ENCODE results near the gene MLLT3. TPM values are rescaled to one million over a fixed set of nuclear protein-coding genes. Genes with fewer than 3 reads are reported as not detected.

The MLLT3 gene
- total and polyA plus RNA-seq, 7 experiments from 2014 or later: 40.9 to 85.3 (median 64.8) TPM

DNA sequence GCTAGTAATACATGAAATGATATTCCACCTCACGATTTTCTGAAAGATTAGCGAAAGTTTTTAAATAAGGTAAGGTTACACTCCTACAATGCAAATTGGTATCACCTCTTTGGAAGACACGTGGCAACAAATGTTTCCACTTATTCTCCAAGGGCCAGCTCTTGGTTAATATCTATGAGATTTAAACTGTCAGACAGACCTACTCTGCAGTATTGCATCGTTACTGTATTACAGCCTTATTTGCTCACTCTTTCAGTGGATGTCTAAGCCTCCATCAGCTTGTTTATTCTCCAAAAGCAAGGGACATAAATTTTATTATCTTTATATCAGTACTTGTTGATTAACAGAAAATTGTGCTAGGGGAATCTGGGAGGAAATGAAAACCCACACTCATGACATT lies 135.7 kb downstream of the MLLT3 start:
- no peak for ATAC-seq
- intact Hi-C loops (cut with micrococcal nuclease): loop anchor here in 1 of 2 donors (5.0 kb wide), 1 partner anchor 34 kb away; no protein-coding TSS in a partner anchor
- DNase-seq: no peak
- Mint-ChIP-seq H3K4me3 (no peak overlapping the region), H3K9me3 (peaks cover 0 to 6% (median 0%) of the 10 kb centered on the region in 11 donors), H3K27me3 (no peaks in the 10 kb centered on the region), H3K27ac (no peak overlapping the region), H3K36me3 (peaks cover 0 to 8% (median 2%) of the 10 kb centered on the region in 5 donors), H3K4me1 (peaks cover 23 to 80% (median 68%) of the 10 kb centered on the region in 7 donors)
- no peak overlapping the region for H3K27ac ChIP-seq (ENCODE audit: low read depth, low read length)
- no peak overlapping the region for H3K4me3 ChIP-seq (ENCODE audit: low read length)
- H3K4me1 ChIP-seq (ENCODE audit: control insufficient read depth in 2 of 2, insufficient read depth in 2 of 2, low read length in 2 of 2): peaks cover 0 to 20% of the 10 kb centered on the region in 2 donors
- H3K27me3 ChIP-seq (ENCODE audit: control insufficient read depth in 2 of 2, insufficient read depth in 2 of 2, low read length in 2 of 2): no peaks in the 10 kb centered on the region
- POLR2A ChIA-PET: interaction anchor here (1.0 kb wide), 1 partner anchor 14 kb away, joined by 3 read pairs; no protein-coding TSS in a partner anchor
- no peaks in the 10 kb centered on the region for H3K9me3 ChIP-seq (ENCODE audit: control insufficient read depth in 2 of 3, low read length in 3 of 3)
- CTCF ChIA-PET: interaction anchor here (1.1 kb wide), 1 partner anchor 9 kb away, joined by 3 read pairs; no protein-coding TSS in a partner anchor
- no peaks in the 10 kb centered on the region for H3K36me3 ChIP-seq (ENCODE audit: control insufficient read depth in 2 of 3, insufficient read depth in 3 of 3, low read length in 3 of 3)

DNA sequence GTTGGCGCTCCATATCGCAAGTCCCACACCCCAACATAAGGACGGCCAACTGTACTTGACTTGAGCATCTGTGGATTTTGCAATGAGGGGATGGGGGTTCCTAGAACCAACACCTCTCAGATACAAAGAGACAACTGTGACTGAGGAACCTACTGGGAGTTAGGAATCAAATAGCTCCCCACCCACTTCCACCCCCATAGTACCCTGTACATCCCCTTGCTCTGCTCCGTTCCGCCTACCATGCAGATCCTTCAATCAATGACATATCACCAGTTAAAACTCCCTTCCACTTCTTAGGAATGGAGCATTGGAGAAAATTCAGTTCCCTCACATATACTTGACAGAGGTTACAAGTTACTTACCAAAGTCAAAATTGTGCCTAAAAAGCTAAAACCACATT lies 140.9 kb downstream of the MLLT3 start:
- intact Hi-C loops (cut with micrococcal nuclease): loop anchor here in 1 of 2 donors (2.0 kb wide), 1 partner anchor 15 kb away; no protein-coding TSS in a partner anchor
- no peak for ATAC-seq
- ChIA-PET POLR2A (no interaction called here), CTCF (no interaction called here)
- Mint-ChIP-seq H3K36me3 (peaks cover 0 to 10% (median 4%) of the 10 kb centered on the region in 5 donors), H3K4me1 (peaks cover 20 to 79% (median 67%) of the 10 kb centered on the region in 7 donors), H3K9me3 (peaks cover 0 to 6% (median 0%) of the 10 kb centered on the region in 11 donors), H3K4me3 (no peak overlapping the region), H3K27me3 (no peaks in the 10 kb centered on the region), H3K27ac (peak overlapping the region in 1 of 9 donors; percentile 2)
- Histone ChIP-seq H3K27ac (ENCODE audit: low read depth, low read length) (no peak overlapping the region), H3K4me3 (ENCODE audit: low read length) (no peak overlapping the region), H3K27me3 (ENCODE audit: control insufficient read depth in 2 of 2, insufficient read depth in 2 of 2, low read length in 2 of 2) (no peaks in the 10 kb centered on the region), H3K9me3 (ENCODE audit: control insufficient read depth in 2 of 3, low read length in 3 of 3) (no peaks in the 10 kb centered on the region), H3K4me1 (ENCODE audit: control insufficient read depth in 2 of 2, insufficient read depth in 2 of 2, low read length in 2 of 2) (peaks cover 0 to 9% of the 10 kb centered on the region in 2 donors), H3K36me3 (ENCODE audit: control insufficient read depth in 2 of 3, insufficient read depth in 3 of 3, low read length in 3 of 3) (no peaks in the 10 kb centered on the region)
- DNase-seq: no peak

DNA sequence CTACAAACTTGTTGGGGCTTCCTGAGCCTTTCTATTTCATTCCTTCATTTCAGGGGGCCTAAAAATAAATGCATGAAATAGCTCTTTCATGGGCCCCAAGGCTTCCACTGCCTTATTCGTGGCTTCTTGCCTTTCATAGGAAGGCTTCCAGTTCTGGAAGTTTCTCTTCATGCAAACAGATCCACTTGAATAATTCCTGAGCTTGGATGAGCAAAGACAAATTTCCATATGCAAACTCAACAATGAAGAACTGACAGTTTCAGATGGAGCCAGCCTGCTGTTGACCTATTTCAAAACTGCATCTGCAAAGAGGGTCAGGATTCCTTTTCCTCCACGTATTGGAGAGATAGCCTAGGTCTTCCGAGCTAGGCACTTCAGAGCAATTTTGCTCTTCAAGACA lies 142.1 kb downstream of the MLLT3 start:
- Histone ChIP-seq H3K4me1 (ENCODE audit: control insufficient read depth in 2 of 2, insufficient read depth in 2 of 2, low read length in 2 of 2) (peaks cover 0 to 9% of the 10 kb centered on the region in 2 donors), H3K36me3 (ENCODE audit: control insufficient read depth in 2 of 3, insufficient read depth in 3 of 3, low read length in 3 of 3) (no peaks in the 10 kb centered on the region), H3K27ac (ENCODE audit: low read depth, low read length) (no peak overlapping the region), H3K27me3 (ENCODE audit: control insufficient read depth in 2 of 2, insufficient read depth in 2 of 2, low read length in 2 of 2) (no peaks in the 10 kb centered on the region), H3K9me3 (ENCODE audit: control insufficient read depth in 2 of 3, low read length in 3 of 3) (no peaks in the 10 kb centered on the region), H3K4me3 (ENCODE audit: low read length) (no peak overlapping the region)
- Mint-ChIP-seq H3K27ac (no peak overlapping the region), H3K27me3 (no peaks in the 10 kb centered on the region), H3K9me3 (peaks cover 0 to 6% (median 0%) of the 10 kb centered on the region in 11 donors), H3K4me3 (no peak overlapping the region), H3K36me3 (peaks cover 0 to 10% (median 4%) of the 10 kb centered on the region in 5 donors), H3K4me1 (peaks cover 21 to 84% (median 72%) of the 10 kb centered on the region in 7 donors)
- ATAC-seq (no peak), DNase-seq (no peak)
- intact Hi-C loops (cut with micrococcal nuclease): loop anchor here in 1 of 2 donors (2.0 kb wide), 1 partner anchor 13 kb away; no protein-coding TSS in a partner anchor
- ChIA-PET POLR2A (no interaction called here), CTCF (interaction anchor here (1.0 kb wide), 1 partner anchor 125 kb away, joined by 4 read pairs; no protein-coding TSS in a partner anchor)

DNA sequence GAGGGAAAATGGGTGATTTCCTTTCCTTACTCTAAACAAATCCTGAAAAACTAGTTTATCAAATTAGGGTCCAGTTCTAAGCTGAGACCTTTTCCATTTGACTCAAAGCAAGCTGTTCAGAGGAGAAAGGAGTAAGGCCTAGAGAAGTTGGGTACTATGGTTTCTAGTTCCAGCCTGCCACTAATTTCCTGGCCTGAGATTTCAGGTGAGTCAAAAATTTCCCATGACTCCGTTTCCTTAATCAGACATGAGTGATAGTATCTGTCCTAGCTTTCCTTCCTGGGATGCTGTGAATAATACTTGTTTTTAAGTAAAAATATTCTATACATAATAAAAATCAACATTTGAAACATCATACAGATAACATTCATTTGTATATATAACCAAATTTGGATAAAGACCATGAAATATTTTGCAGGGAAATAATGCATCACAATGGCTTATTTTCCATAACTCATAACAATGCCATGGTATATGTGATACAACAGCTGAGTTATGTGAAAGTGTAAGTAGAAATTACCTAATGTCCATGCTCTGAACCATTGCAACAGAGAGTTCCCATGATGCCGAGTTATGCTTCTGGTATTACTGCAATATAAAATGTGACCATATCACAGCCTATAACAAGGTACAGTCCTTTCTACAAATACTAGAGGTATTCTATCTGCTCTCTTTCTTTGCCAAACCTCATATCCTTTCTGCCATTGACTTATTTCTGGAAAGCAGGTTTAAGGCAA lies 142.7 kb downstream of the MLLT3 start:
- ChIA-PET CTCF (no interaction called here), POLR2A (interaction anchor here (0.7 kb wide), 1 partner anchor 159 kb away, joined by 3 read pairs; no protein-coding TSS in a partner anchor)
- H3K9me3 ChIP-seq (ENCODE audit: control insufficient read depth in 2 of 3, low read length in 3 of 3): no peaks in the 10 kb centered on the region
- H3K27ac Mint-ChIP-seq: peak overlapping the region in 1 of 9 donors; percentile 60
- DNase-seq: no peak
- H3K4me3 ChIP-seq (ENCODE audit: low read length): no peak overlapping the region
- H3K4me1 Mint-ChIP-seq: peaks cover 23 to 89% (median 77%) of the 10 kb centered on the region in 7 donors
- no peaks in the 10 kb centered on the region for H3K36me3 ChIP-seq (ENCODE audit: control insufficient read depth in 2 of 3, insufficient read depth in 3 of 3, low read length in 3 of 3)
- H3K4me3 Mint-ChIP-seq: no peak overlapping the region
- H3K9me3 Mint-ChIP-seq: peaks cover 0 to 4% (median 0%) of the 10 kb centered on the region in 11 donors
- no peak overlapping the region for H3K27ac ChIP-seq (ENCODE audit: low read depth, low read length)
- H3K27me3 ChIP-seq (ENCODE audit: control insufficient read depth in 2 of 2, insufficient read depth in 2 of 2, low read length in 2 of 2): no peaks in the 10 kb centered on the region
- intact Hi-C loops (cut with micrococcal nuclease): loop anchor here (2.0 to 5.0 kb wide), 2 partner anchors 13 to 47 kb away; no protein-coding TSS in a partner anchor
- ATAC-seq: no peak
- H3K36me3 Mint-ChIP-seq: peaks cover 0 to 9% (median 4%) of the 10 kb centered on the region in 5 donors
- no peaks in the 10 kb centered on the region for H3K27me3 Mint-ChIP-seq
- peaks cover 0 to 10% of the 10 kb centered on the region in 2 donors for H3K4me1 ChIP-seq (ENCODE audit: control insufficient read depth in 2 of 2, insufficient read depth in 2 of 2, low read length in 2 of 2)

DNA sequence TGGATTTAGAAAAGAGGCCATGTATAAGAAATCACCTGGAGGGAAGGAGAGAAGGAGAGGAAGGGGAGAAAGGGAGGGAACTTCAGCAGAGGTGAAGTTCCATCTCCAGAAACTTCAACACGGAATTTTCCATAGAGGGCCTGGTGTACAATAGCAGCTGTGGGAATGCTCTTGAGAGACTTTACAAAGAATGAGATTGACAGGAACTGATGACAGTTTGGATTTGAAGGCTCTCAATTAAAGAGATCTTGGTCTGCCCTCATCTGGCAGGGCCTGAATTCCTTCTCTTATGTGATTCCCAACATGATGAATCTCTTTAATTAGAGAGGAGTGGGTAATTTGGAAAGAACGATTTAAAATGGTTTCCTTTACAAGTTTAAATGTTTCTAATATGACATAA lies 143.5 kb downstream of the MLLT3 start:
- Mint-ChIP-seq H3K36me3 (peaks cover 0 to 4% (median 2%) of the 10 kb centered on the region in 5 donors), H3K4me1 (peaks cover 19 to 93% (median 81%) of the 10 kb centered on the region in 7 donors), H3K9me3 (no peaks in the 10 kb centered on the region), H3K4me3 (peak overlapping the region in 2 of 10 donors; percentile 9 to 17), H3K27me3 (no peaks in the 10 kb centered on the region), H3K27ac (peak overlapping the region in 3 of 9 donors; percentile 18 to 76 (median 60))
- Histone ChIP-seq H3K9me3 (ENCODE audit: control insufficient read depth in 2 of 3, low read length in 3 of 3) (no peaks in the 10 kb centered on the region), H3K27me3 (ENCODE audit: control insufficient read depth in 2 of 2, insufficient read depth in 2 of 2, low read length in 2 of 2) (no peaks in the 10 kb centered on the region), H3K36me3 (ENCODE audit: control insufficient read depth in 2 of 3, insufficient read depth in 3 of 3, low read length in 3 of 3) (no peaks in the 10 kb centered on the region), H3K4me1 (ENCODE audit: control insufficient read depth in 2 of 2, insufficient read depth in 2 of 2, low read length in 2 of 2) (peaks cover 0 to 17% of the 10 kb centered on the region in 2 donors), H3K4me3 (ENCODE audit: low read length) (no peak overlapping the region), H3K27ac (ENCODE audit: low read depth, low read length) (no peak overlapping the region)
- POLR2A ChIA-PET: no interaction called here
- intact Hi-C loops (cut with micrococcal nuclease): loop anchor here in 1 of 2 donors (5.0 kb wide), 1 partner anchor 46 kb away; no protein-coding TSS in a partner anchor
- CTCF ChIA-PET: no interaction called here
- DNase-seq (no peak), ATAC-seq (no peak)

DNA sequence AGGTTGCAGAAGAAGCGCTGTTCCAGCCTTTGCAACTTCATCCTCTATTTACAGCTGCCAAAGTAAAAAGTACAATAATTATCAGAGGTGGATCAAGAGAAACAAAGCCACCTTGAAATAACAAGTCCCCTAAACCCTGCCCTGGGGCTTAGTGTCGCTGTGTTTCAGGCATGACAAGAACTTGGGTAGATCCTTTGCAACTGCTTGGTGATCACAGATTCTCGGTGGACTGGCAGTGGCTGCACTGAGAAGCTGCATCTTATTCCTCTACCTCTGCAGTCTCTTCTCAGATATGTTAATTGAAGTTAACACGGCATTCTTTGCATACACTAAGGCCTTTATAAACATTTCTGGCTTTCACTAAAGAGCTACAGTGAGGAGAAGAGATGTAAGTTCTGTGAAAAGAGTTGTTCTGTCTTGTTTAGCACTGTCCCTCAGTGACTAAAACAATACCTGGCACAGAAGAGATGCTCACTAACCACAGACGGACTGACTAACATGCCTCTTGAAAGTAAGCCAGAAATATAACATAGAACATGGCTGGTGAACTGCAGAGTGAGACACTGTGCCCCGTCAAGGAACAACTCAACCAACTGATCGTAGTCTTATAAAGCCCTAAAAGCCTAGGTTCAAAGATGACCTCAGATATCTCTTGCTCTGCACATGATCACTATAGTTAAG lies 144.2 kb downstream of the MLLT3 start:
- H3K4me1 Mint-ChIP-seq: peaks cover 24 to 96% (median 88%) of the 10 kb centered on the region in 7 donors
- peak overlapping the region in 1 of 10 donors; percentile 7 for H3K4me3 Mint-ChIP-seq
- no peaks in the 10 kb centered on the region for H3K9me3 ChIP-seq (ENCODE audit: control insufficient read depth in 2 of 3, low read length in 3 of 3)
- no peaks in the 10 kb centered on the region for H3K9me3 Mint-ChIP-seq
- H3K27me3 Mint-ChIP-seq: no peaks in the 10 kb centered on the region
- no peak overlapping the region for H3K4me3 ChIP-seq (ENCODE audit: low read length)
- ChIA-PET POLR2A (interaction anchor here (0.6 kb wide), 1 partner anchor 11 kb away, joined by 3 read pairs; no protein-coding TSS in a partner anchor), CTCF (interaction anchor here (0.8 to 1.2 kb wide), 2 partner anchors 8 to 10 kb away, joined by 3 read pairs; no protein-coding TSS in a partner anchor)
- H3K4me1 ChIP-seq (ENCODE audit: control insufficient read depth in 2 of 2, insufficient read depth in 2 of 2, low read length in 2 of 2): peaks cover 0 to 18% of the 10 kb centered on the region in 2 donors
- peaks cover 0 to 4% (median 2%) of the 10 kb centered on the region in 5 donors for H3K36me3 Mint-ChIP-seq
- no peak overlapping the region for H3K27ac ChIP-seq (ENCODE audit: low read depth, low read length)
- ATAC-seq (no peak), DNase-seq (no peak)
- no peaks in the 10 kb centered on the region for H3K36me3 ChIP-seq (ENCODE audit: control insufficient read depth in 2 of 3, insufficient read depth in 3 of 3, low read length in 3 of 3)
- H3K27ac Mint-ChIP-seq: peak overlapping the region in 5 of 9 donors; percentile 18 to 81 (median 58)
- intact Hi-C loops (cut with micrococcal nuclease): loop anchor here (2.0 to 5.0 kb wide), 2 partner anchors 13 to 46 kb away; no protein-coding TSS in a partner anchor
- H3K27me3 ChIP-seq (ENCODE audit: control insufficient read depth in 2 of 2, insufficient read depth in 2 of 2, low read length in 2 of 2): no peaks in the 10 kb centered on the region
